ENCODE measurements around the gene GRID2. TPM values are rescaled to one million over a fixed set of nuclear protein-coding genes. Genes with fewer than 3 reads are reported as not detected.
"Not testable (repeated sequence)": the region's sequence is repeated elsewhere in the genome, so short reads cannot be mapped to it uniquely, and the experiment has no call there.

Gene GRID2
- polyA plus RNA-seq, 1 experiment = not detected

GRCh38 chr4:92450694-92451093 lies 146.9 kb downstream of the GRID2 start:
- H3K4me3 ChIP-seq (ENCODE audit: low read depth, low read length) = no peak overlapping the region
- ChIA-PET POLR2A (no interaction called here), CTCF (no interaction called here)
- no peak for DNase-seq (ENCODE audit: low read depth)
- TF ChIP-seq CTCF (IDR thresholded peaks at IDR 0.05; ENCODE audit: insufficient read depth, low read depth, low read length) = no peak
- H3K27me3 ChIP-seq (ENCODE audit: control insufficient read depth, insufficient read depth, low read length) = no peaks in the 10 kb centered on the region
- H3K36me3 ChIP-seq (ENCODE audit: control insufficient read depth, insufficient read depth, low read length) = no peaks in the 10 kb centered on the region

- CTCF ChIA-PET = no interaction called here
- Histone ChIP-seq H3K36me3 (ENCODE audit: control insufficient read depth, insufficient read depth, low read length) (no peaks in the 10 kb centered on the region), H3K27me3 (ENCODE audit: control insufficient read depth, insufficient read depth, low read length) (no peaks in the 10 kb centered on the region), H3K4me3 (ENCODE audit: low read depth, low read length) (no peak overlapping the region)
- no peak for DNase-seq (ENCODE audit: low read depth)
- TF ChIP-seq CTCF (IDR thresholded peaks at IDR 0.05; ENCODE audit: insufficient read depth, low read depth, low read length) = no peak
- POLR2A ChIA-PET = no interaction called here
Measured at GRCh38 chr4:92451782-92452181, 148.0 kb downstream of the GRID2 start.

- CTCF ChIA-PET; H3K27me3 ChIP-seq (ENCODE audit: control insufficient read depth, insufficient read depth, low read length); H3K36me3 ChIP-seq (ENCODE audit: control insufficient read depth, insufficient read depth, low read length); H3K4me3 ChIP-seq (ENCODE audit: low read depth, low read length); POLR2A ChIA-PET; DNase-seq (ENCODE audit: low read depth): not testable (repeated sequence)
Measured at GRCh38 chr4:92452383-92452782, 148.6 kb downstream of the GRID2 start.

- CTCF ChIA-PET = no interaction called here
Measured at GRCh38 chr4:92455329-92455839, 151.6 kb downstream of the GRID2 start.

GRCh38 chr4:92455951-92456350 lies 152.2 kb downstream of the GRID2 start:
- CTCF ChIA-PET = no interaction called here
- H3K4me3 ChIP-seq (ENCODE audit: low read depth, low read length) = no peak overlapping the region

More at GRCh38 chr4:92455329-92455839, 151.6 kb downstream of the GRID2 start:
- no peaks in the 10 kb centered on the region for H3K36me3 ChIP-seq (ENCODE audit: control insufficient read depth, insufficient read depth, low read length)
- H3K27me3 ChIP-seq (ENCODE audit: control insufficient read depth, insufficient read depth, low read length) = no peaks in the 10 kb centered on the region
- no peak overlapping the region for H3K4me3 ChIP-seq (ENCODE audit: low read depth, low read length)
- no peak for DNase-seq (ENCODE audit: low read depth)
- POLR2A ChIA-PET = no interaction called here
- TF ChIP-seq CTCF (IDR thresholded peaks at IDR 0.05; ENCODE audit: insufficient read depth, low read depth, low read length) = no peak

More at GRCh38 chr4:92455951-92456350, 152.2 kb downstream of the GRID2 start:
- Histone ChIP-seq H3K36me3 (ENCODE audit: control insufficient read depth, insufficient read depth, low read length) (no peaks in the 10 kb centered on the region), H3K27me3 (ENCODE audit: control insufficient read depth, insufficient read depth, low read length) (no peaks in the 10 kb centered on the region)
- TF ChIP-seq CTCF (IDR thresholded peaks at IDR 0.05; ENCODE audit: insufficient read depth, low read depth, low read length) = no peak
- no peak for DNase-seq (ENCODE audit: low read depth)
- POLR2A ChIA-PET = no interaction called here

Data from BJ (cell line).